ENCODE measurements around the gene ZCCHC24.

The ZCCHC24 gene

DNA sequence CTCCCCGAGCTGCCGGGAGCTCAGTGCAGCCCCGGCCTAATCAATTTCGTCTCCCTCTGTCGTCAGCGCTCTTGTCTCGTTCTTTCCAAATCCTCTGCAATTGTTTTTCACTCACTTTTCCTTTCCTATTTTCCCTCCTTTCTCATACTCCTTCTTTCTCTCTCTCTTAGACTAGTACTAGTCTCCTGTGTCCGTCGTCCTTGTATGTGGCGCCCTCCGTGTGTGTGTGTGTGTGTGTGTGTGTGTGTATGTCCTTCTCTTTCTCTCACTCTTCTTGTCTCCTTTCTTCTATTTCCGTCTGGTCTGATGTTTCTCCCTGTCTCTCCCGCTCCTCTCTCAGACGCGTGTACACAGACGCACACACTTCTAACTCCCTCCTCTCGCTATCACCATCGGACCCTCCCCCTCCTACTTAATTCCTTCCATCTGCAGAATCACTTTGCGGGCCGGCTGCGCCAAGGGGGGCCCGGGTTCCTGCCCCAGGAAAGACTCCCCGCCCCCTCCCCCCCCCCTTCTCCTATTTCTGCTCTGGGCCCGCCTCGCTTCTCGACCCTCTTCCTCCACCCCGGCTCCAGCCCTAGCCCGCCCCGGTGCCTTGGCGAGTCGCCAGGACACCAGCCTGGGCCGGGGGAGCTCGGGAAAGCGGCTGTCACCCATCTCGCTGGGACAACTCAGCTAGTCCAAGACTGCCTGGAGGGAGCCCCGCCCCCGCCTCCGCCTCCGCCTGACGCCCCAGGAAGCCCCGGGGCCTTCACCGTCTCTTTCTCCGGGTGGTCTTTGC, 743 bp upstream of the ZCCHC24 start:
- DNase-seq, result peak; percentile 80

DNA sequence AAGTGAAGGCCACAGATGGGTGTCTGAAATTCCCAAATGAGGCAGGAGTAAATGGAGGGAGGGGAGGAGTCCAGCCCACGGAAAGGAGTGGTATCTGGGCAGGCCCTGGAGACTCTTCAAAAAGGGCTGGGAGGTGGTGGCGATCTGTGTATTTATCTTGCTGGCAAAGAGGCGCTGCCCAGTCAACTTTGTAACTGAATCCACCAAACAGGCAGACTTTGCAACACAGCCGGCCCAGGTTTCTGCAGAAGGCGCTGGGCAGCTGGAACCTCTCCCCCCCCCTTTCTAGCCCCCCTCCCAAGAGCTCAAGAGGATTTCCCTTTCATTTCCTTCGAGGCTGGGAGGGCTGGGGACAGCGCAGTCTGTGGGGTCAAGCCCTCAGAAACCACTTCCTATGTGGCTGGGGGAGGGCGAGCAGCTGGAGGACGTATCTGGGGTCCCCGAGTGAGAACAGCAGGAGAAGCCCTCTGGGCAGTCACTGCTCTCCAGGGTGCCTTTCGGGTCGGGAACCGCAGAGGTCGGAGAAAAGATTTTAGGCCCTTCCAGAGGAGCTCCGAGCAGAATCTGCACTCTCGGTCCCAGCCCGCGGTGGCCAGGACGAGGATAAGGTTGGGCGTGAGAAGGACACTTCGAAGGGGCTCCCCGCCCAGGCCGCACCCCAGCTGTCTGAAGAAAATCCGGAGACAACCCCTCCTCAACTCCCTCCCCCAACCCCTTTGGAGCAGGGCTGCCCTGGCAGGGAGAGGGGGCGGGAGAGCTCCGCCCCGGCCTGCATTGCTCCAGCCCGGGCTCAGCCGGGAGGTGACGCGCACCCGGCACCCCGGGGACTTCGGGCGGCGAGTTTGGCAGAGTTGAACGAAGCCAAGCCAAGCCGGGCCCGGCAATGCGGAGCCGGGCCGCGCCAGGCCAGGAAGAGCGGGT, 965 bp downstream of the ZCCHC24 start:
- DNase-seq, result peak; percentile 70

GRCh38 chr10:79443338-79444198, 1.9 kb downstream of the ZCCHC24 start:
- DNase-seq, result peak; percentile 32

- DNase-seq, result no peak
These were observed 3.0 kb downstream of the ZCCHC24 start for GRCh38 chr10:79442171-79443040.

- no peak for DNase-seq
These were observed 4.0 kb downstream of the ZCCHC24 start for GRCh38 chr10:79441433-79441832.

GRCh38 chr10:79440281-79440680, 5.1 kb downstream of the ZCCHC24 start:
- DNase-seq, result no peak

DNA sequence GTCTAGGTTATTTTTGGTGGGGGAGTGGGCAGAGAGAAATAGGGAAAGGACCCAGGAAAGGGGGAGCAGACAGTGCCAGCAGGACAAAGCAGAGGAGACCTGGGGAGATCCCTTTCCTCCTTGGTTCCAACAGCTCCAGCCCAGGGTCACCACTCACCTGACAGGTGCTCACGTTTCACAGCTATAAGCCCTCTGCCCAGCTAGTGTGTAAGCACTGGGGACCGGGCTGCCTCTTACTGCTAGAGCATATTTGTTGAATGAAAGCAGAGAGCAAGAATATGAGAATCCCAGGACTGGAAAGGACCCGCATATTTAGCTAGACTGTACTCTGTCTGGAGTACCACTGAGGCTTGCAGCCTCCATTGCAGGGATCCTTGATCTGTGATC, 6.7 kb downstream of the ZCCHC24 start:
- DNase-seq, result no peak

DNA sequence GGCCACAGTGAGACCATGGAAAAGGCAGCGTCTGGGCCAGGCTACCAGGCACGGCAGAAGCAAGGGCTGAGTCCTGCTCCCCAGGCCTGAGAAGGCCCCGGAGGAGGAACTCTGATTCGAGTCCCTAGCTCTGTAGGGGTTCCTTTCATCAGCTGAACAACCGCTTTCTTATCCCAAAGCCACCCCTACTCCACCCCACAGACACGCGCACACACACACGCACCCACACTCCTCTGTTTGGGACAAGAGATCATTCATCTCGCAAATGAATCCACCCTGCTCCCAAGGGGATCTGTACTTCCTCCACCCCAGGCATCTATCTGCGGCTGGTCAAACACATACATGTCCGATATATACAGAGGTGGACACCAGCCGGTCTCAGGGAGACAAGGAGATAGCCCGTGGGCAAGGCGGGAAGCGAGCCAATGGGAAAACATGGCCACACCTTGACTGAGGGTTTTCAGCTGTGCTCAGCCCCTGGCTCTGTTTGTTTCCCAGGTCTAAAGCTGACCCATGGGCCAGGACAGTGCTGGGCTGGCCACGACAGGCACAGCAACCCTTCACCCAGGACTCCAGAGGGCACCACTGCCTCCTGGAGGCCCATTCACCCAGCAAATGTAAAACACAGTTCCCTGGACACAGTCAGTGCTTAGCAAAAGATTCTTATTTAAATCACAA, 7.3 kb downstream of the ZCCHC24 start:
- no peak for DNase-seq

DNA sequence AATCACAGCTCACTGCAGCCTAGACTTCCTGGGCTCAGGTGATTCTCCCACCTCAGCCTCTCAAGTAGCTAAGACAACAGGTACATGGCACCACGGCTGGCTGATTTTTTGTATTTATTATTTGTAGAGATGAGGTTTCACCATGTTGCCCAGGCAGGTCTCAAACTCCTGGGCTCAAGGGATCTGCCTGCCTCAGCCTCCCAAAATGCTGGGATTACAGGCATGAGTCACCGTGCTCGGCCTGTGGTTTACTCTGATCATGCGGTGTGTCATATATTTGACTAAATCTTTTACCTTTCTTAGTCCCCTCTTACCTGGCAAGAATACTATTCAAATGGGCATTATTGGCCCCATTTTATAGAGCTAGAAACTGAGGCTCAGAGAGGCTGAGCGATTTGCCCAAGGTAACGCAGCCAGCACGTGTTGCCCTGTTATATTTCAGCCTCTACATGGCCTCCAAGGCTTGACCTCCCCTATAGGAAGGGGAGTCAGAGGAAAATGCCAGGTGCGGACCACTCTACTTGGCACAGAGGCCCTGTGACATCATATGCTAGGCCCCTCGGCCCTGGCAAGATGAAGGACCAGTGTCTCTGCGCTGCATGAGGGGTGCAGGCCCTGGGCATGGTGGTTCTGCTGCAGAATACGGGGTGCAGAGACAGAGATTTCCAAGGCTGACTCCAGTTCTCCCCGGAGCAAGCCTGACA, 8.2 kb downstream of the ZCCHC24 start:
- no peak for DNase-seq

GRCh38 chr10:79436850-79437103, 8.6 kb downstream of the ZCCHC24 start:
- no peak for DNase-seq

GRCh38 chr10:79436066-79436849, 9.2 kb downstream of the ZCCHC24 start:
- DNase-seq, result no peak

DNA sequence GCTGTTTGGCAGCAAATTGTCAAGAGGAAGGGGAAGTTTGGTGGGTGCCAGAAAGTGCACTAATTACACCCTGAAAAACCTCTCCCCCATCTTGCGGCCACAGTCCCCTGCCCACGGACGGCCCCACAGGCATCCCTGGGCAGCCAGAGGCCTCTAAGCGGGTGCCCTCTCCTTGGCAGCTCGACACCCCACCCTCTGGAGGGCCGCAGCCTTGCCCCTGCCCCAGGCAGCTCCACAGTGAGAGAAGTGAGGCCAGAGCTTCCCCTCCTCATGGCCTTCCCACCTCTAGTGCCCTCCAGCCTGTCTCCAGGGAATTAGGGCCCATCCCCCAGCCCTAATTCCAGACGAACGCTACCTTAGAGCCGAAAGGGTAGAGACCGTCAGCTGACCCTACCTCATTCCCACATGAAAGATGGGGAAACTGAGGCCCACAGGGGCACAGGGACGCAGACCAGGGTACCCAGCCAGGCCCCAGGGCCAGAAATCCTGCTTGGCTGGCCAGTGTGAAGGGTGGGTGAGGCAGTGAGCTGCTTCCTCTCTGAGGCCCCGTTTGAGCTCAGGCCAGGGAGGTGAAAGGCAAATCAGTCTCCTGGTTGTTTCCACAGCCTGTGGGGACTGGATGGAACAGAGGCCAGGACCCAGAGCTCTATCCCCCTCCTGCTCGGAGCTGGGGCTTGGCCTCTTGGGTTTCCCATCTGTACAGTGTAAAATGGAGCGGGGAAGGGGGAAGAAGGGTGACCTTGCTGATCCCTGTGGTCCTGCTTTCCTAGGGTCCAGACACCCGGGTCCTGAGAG, 10.0 kb downstream of the ZCCHC24 start:
- DNase-seq, result no peak

DNA sequence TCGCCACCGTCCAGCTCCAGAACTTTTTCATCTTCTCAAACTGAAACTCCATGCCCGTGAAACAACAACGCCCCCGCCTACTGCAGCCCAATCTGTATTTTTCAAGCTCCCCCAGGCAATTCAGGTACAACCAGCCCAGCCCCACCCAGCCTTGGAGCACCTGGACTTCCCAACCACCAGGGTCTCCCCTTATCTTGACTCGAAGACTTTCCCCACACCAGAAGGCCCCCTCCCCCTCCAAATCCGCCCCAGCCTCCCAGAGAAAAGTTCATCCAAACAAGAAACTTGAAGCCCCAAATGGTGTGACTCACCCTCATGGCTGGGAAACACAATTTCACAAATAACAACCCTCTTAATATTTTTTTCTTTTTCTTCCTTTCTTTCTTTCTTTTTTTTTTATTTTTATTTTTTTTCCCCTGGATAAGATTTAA, 10.6 kb downstream of the ZCCHC24 start:
- DNase-seq, result no peak

DNA sequence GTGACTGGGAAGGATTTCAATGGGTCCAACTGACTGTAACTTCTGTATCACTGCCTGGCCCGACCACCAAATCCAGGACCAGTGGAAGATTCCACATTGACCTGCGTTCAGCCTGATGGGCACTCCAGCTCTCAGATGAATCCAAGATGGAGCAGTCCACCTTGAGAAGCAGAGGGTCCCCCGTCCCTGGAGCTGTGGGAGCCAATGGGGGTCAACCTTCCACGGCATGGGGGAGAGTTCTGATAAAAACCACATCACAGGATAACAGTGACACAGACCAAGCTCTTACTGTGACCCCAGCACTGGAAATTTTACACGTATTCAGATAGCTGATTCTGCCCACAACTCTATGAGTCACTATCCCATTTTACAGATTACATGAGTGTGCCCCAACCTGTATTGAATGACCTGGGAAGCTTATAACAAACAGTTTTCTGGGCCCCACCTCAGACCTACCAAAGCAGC, 11.2 kb downstream of the ZCCHC24 start:
- no peak for DNase-seq

DNA sequence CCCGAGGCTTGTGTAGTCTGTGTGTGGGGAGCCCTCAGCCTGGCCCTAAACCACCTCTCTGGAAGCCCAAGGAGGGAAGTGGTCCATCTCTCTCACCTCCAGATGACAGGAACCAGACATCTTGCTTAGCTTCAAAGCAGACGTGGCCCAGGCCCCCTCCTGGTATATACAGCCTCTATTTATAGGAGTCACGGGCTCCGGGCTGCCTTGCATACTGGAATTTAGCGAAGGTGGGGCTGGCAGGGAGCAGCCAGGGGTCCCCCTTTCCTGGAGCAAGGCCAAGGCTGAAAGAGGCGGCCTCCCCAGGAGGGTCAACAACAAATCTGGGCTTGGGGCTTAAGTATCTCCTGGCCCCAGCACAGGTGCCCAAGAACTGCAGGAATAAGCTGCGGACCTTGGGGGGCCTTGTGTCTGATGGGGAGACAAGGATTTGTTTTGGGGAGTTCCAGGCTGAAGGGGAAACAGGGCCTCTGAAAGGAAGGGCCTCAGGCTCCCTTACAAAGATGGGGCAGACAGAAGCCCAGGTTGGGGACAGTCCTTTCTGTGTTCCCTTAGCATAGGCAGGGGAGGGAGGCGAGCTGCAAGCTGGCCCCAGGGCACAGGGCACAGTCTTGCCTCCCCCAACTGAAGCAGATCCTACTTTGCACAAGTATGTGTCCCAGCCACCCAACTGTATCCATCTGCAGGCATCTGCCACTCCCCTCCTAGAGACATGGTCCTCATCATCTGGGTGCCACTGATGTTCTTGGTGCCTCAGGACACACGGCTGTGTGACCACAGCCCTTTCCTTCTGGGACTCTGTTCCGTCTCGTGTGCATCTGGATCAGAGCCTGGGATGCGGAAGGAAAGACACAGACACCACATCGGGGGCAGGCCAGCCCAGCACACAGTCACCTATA, 11.9 kb downstream of the ZCCHC24 start:
- DNase-seq, result no peak

- DNase-seq, result no peak
These were observed 13.3 kb downstream of the ZCCHC24 start for GRCh38 chr10:79431891-79432831.

DNA sequence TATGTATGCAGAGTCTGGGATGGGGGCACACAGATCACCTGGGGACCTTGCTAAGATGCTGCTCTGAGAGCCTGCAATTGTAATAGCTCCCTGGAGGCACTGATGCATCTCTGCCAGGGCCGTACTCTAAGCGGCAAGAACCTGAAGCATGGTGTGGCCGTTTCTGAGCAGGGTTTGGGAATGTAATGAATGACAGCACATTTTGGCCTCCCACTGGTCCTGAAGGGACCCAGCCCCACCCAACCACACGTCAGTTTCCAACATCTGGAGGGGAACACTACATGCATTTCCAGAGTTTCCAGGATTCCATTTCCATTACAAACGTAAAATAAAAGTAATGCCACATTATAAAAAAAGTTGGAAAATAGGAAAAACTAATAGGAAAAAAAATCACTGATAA, 14.0 kb downstream of the ZCCHC24 start:
- no peak for DNase-seq

All from DMS53 (cell line).